HG03103 (cell line): ENCODE results near the gene PWP2.
"Not testable (repeated sequence)": the region's sequence is repeated elsewhere in the genome, so short reads cannot be mapped to it uniquely, and the experiment has no call there.

Experiments used
- ATAC-seq: cut with Tn5 transposase; IDR thresholded peaks from one replicate; pipeline ENCODE4 v1.9.1; 2021; ENCODE audit warnings: low read depth; ENCODE audit not compliant: unreplicated experiment

PWP2 gene

GRCh38 chr21:44159349-44160297 is 52.4 kb downstream of the PWP2 start:
- not testable (repeated sequence) for ATAC-seq

GRCh38 chr21:44160298-44160672 is 53.1 kb downstream of the PWP2 start:
- ATAC-seq: not testable (repeated sequence)

- ATAC-seq: not testable (repeated sequence)
These were observed 53.6 kb downstream of the PWP2 start for GRCh38 chr21:44160821-44161220.

GRCh38 chr21:44163167-44163653 is 56.0 kb downstream of the PWP2 start:
- not testable (repeated sequence) for ATAC-seq

- not testable (repeated sequence) for ATAC-seq
These were observed 58.7 kb downstream of the PWP2 start for GRCh38 chr21:44165933-44166332.

GRCh38 chr21:44167527-44167926 is 60.3 kb downstream of the PWP2 start:
- not testable (repeated sequence) for ATAC-seq

- ATAC-seq: not testable (repeated sequence)
These were observed 63.1 kb downstream of the PWP2 start for GRCh38 chr21:44170326-44170725.

- ATAC-seq: not testable (repeated sequence)
These were observed 63.7 kb downstream of the PWP2 start for GRCh38 chr21:44170863-44171262.

- ATAC-seq: not testable (repeated sequence)
These were observed 64.9 kb downstream of the PWP2 start for GRCh38 chr21:44171962-44172572.

- ATAC-seq: not testable (repeated sequence)
These were observed 65.5 kb downstream of the PWP2 start for GRCh38 chr21:44172741-44173140.

GRCh38 chr21:44175189-44175588 is 68.0 kb downstream of the PWP2 start:
- not testable (repeated sequence) for ATAC-seq

GRCh38 chr21:44176127-44176526 is 68.9 kb downstream of the PWP2 start:
- ATAC-seq: not testable (repeated sequence)
